Measurements from ENCODE around the gene CCDC54. TPM values are rescaled to one million over a fixed set of nuclear protein-coding genes. Genes with fewer than 3 reads are reported as not detected.
A peak's percentile ranks its signal among the peaks of the same experiment; 100 is the strongest.

CCDC54 gene
- total RNA-seq, 1 donor from 2014 or later = 0.10 TPM

- peak; percentile 95 for DNase-seq (ENCODE audit: low read depth)
These were observed 15.4 kb downstream of the CCDC54 start for GRCh38 chr3:107392549-107393165.

DNA sequence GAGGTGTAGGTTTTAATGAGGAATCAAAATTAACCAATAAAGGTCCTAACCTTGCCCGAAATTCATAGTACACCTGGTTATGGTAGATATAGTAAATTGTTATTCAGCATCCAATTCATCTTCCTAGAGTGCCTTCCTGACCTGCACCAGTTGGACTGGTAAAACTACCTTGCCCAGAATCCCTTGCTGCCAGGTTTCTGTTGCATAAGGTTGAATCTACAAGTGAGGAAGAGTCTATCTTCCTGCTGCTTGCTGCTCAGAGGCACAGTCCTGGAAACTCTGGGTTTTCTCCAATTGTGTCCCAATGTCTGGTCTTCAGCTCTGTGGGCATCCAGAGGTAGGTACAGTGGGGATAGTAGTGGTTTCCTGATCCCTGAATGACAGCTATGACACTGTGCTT, 17.3 kb downstream of the CCDC54 start:
- no peak for DNase-seq (ENCODE audit: low read depth)

GRCh38 chr3:107395066-107395465, 17.8 kb downstream of the CCDC54 start:
- no peak for DNase-seq (ENCODE audit: low read depth)

DNA sequence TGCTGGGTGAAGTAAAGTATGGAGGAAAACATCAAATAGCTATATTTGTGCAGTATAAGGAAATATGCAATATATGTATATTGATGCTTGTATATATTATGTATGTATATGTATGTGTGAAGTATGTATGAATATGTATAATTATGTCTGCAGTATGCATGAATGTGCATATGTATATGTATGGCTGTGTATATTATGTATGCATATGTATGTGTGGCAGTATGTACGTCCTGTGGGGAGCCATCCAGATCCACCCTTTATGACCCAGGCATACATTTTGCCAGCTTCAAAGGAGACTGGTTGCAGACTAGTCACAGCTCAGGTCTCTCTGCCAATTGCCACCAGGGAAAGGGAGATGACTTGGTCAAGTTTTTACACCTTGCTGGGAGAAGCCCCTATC, 24.1 kb downstream of the CCDC54 start:
- no peak for DNase-seq (ENCODE audit: low read depth)

DNA sequence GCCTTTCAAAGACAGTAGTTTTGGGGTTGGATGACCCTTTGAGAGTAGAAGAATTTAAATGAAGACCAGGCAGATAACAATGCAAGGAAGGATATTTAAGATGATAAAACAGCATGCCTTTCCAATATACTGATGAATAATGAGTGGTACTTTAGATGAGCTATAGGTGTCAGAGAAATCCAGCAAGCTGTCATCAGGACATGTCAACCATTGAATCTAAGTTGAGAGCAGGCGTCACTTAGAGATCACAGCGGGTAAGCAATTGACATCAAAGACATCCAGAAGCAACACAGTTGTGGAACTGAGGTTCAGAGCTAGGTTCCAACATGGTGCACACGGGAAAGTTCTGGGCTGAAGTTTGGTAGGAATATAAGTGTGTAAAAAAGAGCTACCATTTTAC, 25.0 kb downstream of the CCDC54 start:
- no peak for DNase-seq (ENCODE audit: low read depth)

GRCh38 chr3:107404727-107405469, 27.7 kb downstream of the CCDC54 start:
- peak; percentile 66 for DNase-seq (ENCODE audit: low read depth)

GRCh38 chr3:107407355-107407754, 30.1 kb downstream of the CCDC54 start:
- no peak for DNase-seq (ENCODE audit: low read depth)

- no peak for DNase-seq (ENCODE audit: low read depth)
These were observed 31.3 kb downstream of the CCDC54 start for GRCh38 chr3:107408513-107408912.

- no peak for DNase-seq (ENCODE audit: low read depth)
These were observed 32.1 kb downstream of the CCDC54 start for GRCh38 chr3:107409365-107409764.

GRCh38 chr3:107410606-107411005, 33.4 kb downstream of the CCDC54 start:
- DNase-seq (ENCODE audit: low read depth) = no peak

DNA sequence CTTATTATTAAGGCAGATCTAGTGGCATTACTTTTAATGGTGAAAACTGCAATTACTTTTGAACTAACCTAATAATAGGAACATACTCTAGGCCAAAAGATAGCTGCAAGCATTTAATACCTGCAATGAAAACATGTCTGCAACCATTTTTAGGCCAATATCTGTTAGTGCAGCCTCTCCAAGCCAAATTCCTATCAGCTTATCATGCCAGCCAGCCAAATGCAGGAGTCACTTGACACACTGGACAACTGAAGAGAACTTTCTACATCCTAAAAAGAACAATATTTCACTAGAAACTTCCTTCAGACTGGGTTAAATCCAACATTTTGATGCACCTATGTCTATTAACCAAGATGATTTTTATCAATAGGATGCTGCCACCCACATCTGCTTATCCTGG, 33.8 kb downstream of the CCDC54 start:
- DNase-seq (ENCODE audit: low read depth) = no peak

DNA sequence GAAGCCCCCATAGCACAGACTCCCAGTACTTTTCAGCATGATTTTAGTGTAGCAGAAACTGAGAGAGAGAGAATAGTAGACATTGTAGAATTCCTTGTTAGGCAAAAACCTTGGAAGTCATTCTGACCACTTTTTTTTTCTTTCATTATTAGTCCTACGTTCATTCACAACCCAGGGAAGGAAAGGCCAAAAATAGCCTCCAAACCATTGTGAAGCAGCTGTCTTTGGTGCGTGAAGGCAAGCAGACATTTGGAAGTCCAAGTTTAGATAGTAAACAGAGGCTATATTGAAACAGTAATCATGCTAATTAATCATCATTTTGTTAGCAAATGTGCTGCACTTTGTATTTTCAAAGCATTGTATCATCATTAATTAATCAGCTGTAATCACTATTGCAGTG, 34.5 kb downstream of the CCDC54 start:
- DNase-seq (ENCODE audit: low read depth) = no peak

GRCh38 chr3:107412376-107412775, 35.1 kb downstream of the CCDC54 start:
- no peak for DNase-seq (ENCODE audit: low read depth)

GRCh38 chr3:107413264-107413663, 36.0 kb downstream of the CCDC54 start:
- DNase-seq (ENCODE audit: low read depth) = no peak

GRCh38 chr3:107414325-107414964, 37.2 kb downstream of the CCDC54 start:
- no peak for DNase-seq (ENCODE audit: low read depth)

DNA sequence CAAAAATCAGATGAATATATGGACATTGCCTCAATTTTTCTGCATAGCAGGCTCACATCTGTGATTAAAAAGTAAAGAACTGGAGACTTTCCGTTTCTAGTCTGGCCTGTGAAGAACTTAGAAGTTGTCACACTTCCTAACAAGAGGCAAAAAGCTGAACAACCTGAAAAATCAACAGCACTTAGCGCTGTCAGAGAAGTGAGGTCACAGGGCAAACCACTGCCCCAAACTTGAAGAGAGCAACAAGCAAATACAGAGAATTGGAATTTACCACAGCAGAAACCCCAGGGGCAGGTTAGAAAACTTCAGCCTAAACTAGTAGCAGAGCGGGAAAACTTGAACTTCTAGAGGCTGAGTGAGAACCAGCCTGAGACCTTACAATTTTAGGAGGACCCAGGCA, 38.9 kb downstream of the CCDC54 start:
- peak; percentile 66 for DNase-seq (ENCODE audit: low read depth)

DNA sequence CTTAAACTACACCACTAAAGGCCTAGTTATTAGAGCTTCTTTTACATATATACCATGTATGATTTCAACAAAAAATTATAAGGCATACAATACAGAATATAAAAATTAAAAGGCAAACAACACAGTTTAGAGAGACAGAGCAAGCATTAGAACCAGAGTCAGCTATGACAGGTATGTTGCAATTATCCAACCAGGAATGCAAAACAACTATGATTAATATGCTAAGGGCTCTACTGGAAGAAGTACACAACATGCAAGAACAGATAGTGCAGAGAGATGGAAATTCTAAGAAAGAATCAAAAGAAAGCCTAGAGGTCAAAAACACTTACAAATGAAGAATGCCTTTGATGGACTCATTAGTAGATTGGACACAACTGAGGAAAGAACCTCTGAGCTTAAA, 39.6 kb downstream of the CCDC54 start:
- no peak for DNase-seq (ENCODE audit: low read depth)

DNA sequence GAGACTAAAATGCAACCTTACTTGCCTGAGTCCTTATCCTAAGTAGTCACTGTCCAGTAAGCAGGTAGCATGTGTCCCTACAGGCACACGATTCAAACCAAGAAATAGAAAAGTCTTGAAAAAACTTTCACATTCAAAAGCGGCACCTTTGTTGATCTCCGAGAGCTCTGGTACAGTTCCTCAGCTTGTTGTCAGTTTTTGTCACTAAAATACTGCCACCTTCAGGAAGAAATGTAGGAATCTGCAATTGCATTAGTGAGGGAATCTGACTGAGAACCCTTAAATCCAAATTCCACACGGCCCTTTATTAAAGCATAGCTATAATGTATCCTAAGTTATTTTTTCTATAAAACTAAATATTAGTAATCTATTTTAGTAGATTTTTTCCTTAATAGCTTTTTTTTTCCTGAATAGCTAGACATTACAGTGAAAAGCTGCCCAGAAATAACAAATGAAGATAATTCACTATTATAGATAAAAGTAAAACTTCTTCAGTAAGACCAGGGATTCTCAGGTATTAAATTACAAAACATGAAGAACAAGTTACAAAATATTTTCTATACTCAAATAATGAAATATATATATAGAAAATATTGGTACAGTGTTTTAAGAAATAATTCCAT, 44.0 kb downstream of the CCDC54 start:
- DNase-seq (ENCODE audit: low read depth) = peak; percentile 84

GRCh38 chr3:107421881-107422280, 44.6 kb downstream of the CCDC54 start:
- no peak for DNase-seq (ENCODE audit: low read depth)

GRCh38 chr3:107425033-107425432, 47.8 kb downstream of the CCDC54 start:
- DNase-seq (ENCODE audit: low read depth) = no peak

- DNase-seq (ENCODE audit: low read depth) = no peak
These were observed 49.0 kb downstream of the CCDC54 start for GRCh38 chr3:107426223-107426622.

Measured in renal cortical epithelial cell (primary cell).